ENCODE measurements around the gene LRP2BP.
"Not testable (repeated sequence)": the region's sequence is repeated elsewhere in the genome, so short reads cannot be mapped to it uniquely, and the experiment has no call there.

LRP2BP gene

DNA sequence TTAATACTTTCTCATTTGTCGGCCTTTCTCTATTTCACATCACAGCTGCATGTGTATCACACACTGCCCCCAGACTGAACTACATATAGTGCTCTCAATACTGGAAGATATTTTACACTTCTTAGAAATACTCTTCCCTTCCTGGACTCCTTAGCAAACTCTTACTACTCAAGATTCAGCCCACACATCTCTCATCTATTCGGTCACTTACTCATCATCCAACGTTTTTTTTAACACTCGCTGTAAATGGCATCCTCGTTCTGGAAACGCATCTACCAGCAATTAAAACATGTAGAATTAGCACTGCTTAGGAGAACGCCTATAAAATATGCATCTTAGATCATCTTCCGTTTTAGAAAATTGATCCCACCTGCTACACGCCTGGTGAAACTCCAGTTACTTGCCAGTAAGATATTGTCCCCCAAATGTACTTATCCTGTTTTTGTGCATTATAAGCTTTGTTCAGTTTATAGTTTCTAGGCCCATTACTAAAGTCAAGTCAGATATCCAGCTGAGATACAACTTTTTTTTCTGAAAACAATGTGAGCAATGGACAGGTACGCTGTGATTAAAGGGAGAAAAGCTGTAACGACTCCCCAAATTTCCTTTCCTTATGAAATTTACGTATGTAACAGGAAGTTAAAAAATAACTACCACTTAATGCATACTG is 1.0 kb downstream of the LRP2BP start:
- DNase-seq, result no peak

DNA sequence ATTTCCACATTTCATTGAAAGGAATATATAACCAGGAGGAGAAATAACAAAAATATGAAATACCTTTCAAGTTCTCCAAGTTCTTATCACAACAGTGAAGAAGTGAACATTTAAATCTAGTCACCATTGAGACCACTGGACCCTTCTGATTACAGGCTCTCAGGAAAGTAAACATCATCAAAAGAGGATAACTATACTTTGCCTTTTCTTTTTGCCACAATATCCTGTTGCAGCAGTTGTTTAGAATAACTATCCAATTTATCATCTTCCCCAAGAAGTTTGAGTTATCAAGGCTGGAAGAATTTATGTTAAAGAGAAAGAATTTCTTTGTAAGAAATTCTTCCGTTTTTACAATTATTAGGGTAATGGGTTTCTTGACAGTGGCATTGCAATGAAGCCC is 3.6 kb downstream of the LRP2BP start:
- no peak for DNase-seq

DNA sequence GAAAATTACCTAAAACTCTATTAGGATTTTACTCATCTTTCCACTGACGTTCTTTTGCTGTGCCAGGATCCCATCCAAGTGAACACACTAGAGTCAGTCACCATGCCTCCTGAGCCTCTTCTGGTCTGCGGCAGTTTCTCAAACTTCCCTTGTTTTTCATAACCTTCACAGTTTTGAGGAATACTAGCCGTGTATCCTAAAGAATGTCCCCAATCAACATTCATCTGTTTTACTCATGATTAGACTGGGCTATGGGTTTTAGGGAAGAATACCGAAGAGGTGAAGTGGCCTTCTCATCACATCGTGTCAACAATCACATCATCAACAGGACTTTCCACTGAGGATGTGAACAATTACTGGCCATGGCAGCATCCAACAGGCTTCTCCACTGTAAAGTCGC is 4.8 kb downstream of the LRP2BP start:
- DNase-seq, result no peak

DNA sequence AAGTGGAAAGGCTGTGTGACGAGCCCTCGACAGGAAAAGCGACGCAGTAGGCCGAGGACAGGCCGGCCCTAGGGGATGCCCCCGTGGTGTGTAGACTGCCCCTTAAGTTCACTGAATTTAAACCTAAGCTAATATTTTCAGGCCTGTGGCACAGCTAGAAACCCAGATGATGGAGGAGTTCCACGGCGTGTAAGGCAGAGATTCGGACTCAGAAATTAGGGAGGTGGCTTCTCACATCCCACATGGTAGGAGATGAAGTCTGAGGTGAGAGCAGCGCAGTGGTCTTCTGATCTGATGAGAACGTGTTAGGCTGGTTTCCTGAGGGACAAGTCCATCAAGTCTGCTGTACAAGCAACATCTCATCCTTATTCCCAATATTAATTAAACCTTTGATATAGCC is 7.8 kb downstream of the LRP2BP start:
- no peak for DNase-seq

DNA sequence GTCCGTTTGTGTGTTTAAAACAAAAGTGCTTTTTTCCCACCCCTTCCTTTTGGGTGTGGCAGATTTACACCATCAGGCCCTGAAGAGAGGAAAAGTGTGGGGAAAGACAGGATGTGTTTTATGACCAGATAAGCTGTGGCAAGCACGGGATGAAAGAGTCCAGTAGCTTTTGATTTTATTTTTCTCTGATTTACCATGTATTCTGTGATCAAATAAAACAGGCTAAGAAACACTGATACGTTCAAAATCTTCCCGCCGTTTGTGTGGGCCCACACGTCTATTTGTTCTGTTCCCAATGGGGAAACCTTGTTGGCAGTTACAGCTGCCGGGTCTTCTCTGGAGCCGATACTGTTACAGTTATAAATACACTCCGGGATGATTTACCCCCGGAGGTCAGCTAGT is 10.8 kb downstream of the LRP2BP start:
- no peak for DNase-seq

DNA sequence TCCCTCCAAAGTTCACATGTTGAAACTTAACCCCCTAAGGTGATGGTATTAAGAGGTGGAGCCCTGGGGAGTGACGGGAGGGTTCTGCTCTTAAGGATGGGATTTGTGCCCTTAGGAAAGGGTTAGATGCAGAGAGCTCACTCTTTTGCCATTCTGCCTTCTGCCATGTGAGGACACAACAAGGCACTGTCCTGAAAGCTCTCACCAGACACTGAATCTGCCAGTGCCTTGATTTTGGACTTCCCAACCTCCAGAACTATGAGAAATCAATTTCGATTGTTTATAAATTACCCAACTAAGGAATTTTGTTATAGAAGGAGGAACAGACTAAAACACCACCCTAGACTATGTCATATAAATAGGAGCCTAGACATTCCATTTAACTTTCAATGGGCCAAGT is 11.7 kb downstream of the LRP2BP start:
- DNase-seq, result no peak

DNA sequence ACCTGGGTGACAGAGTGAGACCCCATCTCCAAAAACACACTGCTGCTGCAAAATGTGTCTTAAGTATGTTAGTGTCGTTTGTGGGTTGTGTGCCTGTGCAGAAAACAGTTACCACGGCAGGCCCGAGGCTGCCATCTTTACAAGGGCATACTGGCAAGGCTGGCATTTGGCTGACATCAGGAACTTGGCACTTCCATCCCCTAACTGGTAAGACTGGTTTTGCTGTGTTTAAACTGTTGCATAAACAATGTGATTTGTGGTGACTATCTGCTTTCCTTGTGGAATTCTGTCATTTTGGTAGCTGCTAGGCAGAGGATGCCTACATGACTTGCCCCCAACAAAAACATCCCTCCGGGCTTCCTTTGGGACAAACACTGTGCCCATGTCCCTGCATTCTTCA is 12.3 kb downstream of the LRP2BP start:
- DNase-seq, result peak; percentile 34

DNA sequence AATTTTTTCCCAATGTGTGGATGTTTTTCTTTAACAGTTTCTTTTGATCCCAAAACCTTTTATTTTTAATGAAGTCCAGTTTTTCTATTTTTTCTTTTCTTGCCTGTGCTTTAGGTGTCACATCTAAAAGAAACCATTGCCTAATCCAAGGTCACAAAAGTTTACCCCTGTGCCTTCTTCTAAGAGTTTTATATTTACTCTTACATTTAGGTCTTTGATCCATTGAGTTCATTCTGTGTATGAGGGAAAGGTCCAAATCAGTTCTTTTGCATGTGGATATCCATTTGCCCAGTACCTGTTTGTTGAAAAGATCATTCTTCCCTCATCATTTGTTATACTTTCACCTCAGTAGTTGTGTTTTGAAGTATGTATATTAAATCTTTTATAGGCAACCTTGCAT is 13.0 kb downstream of the LRP2BP start:
- DNase-seq, result no peak

DNA sequence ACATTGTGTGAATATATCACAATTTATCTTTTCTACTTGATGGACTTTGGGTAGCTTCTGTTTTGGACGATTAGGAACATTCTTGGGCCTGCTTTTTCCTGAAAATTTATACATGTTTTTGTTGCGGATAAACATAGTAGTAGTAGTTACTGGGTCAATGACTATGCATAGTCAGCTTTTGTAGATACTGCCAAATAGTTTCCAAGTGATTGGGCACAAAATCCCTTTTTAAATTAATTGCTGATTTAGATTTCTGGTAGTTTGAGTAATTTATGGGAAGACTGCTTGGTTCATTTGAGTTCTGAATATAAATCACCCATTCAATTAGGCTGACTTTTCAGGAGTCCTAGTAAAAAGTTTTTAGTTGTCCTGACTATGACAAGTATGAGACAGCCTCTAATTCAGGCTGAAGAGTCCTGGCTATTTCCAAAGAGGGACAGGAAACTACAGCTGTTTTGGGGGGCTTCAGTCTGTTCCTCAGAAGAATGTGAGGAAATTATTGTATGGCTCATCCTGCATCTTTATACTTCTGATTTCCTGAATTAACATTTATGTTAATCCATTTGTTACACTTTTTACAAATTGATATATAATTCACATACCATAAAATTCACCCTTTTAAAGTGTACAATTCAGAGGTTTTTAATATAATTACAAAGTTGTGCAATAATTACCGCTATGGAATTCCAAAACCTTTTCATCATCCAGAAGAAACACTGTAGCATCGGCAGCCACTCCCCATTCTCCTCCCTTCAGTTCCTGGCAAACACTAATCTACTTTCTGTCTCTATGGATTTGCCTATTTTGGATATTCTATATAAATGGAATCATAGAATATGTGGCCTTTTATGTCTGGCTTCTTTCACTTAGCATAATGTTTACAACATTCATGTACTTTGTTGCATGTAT is 14.2 kb downstream of the LRP2BP start:
- DNase-seq, result no peak

DNA sequence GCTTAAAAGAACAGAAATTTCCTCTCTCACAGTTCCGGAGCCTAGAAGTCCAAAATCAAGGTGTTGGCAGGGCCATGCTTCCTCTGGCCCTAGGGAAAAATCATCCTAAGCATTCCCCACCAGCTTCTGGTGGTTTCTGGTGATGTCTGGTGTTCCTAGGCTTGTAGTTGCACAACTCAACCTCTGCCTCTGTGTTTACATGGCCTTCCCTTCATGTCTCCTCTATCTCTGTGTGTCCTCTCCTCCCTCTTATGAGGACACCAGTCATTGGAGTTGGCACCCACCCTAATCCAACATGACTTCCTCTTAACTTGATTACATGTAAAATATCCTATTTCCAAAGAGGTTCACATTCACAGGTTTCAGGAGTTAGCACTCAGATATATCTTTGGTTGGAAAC is 15.4 kb downstream of the LRP2BP start:
- DNase-seq, result peak; percentile 47

DNA sequence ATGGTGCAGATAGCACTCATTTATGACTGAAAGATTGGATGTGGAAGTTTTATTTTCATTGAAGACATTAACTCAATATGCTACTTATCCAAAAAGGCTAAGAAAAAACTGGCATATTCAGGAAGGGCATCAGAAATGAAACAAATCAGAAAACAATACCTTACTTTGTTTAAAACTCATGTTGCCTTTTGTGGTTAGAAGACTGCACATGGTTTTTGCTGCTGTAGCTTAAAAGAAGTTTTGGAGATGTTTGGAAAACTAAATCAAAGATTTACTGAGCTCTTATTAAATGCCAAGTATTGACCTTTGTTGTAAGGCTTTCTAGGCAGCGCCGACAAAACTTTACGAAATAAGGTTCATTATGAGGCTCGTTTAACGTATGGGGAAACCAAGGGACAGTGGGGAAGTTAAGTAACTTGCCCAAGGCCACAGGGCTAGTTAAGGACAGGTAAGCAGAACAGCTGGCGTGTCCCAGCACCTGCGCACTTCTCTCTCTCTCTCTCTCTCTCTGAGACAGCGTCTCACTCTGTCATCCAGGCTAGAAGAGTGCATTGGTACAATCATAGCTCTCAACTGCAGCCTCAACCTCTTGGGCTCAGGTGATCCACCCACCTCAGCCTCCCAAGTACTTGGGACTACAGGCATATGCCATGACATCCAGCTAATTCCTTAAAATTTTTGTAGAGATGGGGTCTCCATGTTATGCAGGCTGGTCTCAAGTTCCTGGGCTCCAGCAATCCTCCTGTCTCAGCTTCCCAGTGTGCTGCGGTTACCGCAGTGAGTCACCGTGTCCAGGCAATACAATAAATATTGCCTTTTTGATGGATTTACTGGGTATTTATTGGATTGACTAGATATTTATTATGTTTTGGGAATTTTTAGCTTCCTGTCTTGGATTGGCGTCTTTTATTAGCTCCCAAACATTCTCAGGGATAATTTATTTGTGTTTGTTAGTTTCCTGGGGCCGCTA is 16.1 kb downstream of the LRP2BP start:
- no peak for DNase-seq

DNA sequence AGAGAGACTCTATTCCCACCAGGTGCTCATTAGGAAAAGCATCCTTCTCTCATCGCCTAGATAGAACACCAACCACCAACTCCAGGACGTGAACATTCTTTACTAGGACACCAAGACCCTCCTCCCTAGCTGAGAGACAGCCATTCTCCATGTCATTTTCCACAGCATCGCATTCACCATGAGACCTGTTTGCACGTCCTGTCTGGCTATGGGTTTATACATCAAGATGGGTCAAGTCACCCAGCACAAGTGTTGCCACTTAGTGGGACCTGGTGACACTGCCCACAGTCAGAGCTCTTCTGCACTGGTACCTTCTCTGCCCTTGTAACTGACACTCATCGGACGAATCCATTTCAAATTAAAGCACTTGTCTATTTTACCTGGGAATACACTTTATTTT is 17.5 kb downstream of the LRP2BP start:
- DNase-seq, result no peak

DNA sequence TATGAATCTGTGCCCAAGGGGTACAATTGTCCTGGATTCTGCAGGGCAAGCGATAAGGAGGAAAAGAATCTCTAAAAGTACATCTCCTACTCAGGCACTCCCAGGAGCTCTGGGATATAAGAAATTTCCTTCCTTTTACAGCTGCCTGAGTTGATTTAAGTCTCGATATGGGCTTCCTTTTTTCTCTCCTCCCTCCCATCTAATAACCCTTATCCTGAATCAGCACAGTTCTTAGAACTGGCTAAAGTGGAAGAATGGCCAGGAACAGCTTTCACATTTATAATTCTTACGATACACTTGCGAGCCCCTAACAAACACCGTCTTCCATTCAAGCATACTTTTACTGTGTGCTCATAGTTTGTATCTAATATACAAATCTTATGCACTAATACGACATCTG is 21.2 kb downstream of the LRP2BP start:
- no peak for DNase-seq

DNA sequence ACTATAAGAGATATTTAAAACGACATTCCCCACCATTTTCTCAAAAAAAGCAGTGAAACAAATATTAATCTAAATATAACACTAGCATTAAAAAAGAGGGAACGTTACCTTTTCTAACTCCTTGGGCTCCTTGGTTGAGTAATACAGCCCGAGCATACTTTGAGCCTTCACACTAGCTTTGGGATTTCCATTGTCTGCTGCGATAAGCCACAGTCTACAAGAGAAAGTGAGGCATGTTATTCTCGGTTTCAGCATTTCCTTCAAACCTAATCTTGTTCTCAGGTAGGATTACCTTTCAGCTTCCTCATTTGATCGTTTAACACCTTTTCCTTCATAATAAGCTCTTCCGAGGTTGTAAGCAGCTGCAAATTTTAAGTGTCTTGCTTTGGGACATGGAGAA is 21.7 kb downstream of the LRP2BP start:
- DNase-seq, result no peak

DNA sequence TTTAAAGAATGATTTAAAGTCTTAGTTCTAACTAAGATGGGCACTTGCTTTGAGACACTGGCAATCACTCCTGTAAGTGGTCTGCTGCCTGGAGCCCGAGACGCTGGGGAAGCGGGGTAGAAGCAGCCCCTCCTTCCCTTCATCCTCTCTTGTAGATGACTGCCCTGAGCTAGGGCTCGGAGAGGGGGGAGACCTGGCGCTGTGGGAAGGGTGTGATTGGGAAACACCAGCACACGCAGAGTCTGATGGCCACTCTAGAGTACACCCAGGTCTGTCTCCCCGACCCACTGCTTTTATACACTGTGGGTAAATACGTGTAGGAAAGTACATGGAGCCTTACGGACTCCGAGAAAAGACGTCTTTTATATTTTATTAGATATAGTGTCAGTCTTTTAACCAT is 24.0 kb downstream of the LRP2BP start:
- no peak for DNase-seq

DNA sequence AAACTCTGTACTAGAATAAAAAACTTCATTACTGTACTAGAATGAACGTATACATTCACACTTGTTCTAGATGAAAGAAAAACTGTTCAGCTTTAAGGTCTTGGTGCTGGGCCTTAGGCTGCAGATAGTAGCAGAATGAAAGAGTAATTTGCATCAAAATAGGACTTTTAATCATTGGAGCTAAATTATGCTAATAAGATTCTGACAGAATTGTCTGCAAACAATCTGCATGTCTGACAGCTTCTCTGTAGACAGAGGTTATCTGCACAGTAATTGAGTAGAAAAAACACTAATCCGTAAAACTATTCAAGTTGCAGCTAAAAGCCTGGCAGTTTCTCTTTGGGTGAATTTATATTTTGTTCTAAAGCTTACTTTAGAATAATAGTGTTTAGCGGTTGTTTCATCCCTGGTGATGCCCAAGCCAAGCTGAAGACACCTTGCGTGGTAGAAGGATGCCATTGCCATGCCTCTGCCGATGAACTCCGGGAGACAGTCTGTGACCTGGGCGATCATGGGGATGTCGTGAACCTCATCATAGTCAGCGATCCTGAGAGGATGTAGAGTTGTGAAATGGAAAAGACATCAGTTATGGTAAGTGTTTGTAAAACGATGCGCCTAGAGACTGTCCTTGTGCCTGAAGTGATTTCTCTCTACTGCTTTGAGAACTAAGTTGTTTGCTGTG is 25.3 kb downstream of the LRP2BP start:
- DNase-seq, result no peak

DNA sequence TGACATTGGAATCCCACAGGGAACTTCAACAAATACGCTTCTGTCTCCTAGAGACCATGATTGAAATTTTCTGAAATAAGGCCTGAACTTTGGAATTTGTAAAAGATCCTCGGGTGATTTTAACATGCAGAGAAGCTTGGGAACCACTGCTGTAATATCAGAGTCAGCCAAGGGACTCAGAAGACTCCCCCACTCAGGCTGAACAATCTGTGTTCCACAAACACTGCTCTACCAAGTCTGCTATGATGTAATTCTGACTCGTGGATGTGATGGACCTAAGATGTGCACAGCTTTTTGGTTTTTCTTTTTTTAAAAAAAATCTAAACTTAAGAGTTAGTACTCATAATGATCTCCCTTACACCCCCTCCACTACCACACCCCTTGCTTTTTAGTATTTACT is 26.0 kb downstream of the LRP2BP start:
- no peak for DNase-seq

DNA sequence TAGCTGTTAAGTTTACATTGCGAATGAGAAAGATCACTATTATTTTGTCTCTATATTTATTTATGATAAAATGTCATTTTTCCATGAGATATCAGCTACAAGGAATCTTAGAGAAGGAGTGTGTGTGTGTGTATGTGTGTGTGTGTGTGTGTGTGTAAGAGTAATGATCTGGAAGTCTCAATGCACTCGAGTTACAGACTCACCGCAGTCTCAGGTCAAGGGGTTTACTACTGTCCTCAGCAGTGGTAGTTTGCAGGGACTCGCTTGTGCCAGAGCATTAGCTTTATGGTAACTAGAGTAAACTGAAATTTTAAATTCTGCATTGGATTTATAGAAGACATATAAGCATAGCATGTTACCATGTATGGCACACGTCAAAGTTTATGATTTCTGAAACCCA is 30.8 kb downstream of the LRP2BP start:
- DNase-seq, result no peak

DNA sequence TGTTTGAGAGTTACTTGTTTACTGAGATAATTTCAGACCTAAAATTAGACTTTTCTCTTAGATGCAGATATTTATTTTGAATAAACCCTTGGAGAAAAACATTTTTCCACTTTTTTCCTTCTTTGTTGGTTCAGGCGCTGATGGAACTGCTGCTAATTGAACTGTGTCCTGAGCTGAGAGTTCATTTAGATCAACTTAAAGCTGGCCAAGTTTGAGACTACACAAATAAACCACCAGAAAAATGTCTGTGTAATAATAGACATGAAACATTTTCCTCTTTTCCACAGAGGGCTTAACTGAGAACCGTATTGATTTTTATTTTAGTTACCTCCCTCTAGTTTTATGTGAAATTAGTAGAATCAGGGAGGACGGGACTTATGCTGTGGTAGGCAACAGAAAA is 32.5 kb downstream of the LRP2BP start:
- no peak for DNase-seq

DNA sequence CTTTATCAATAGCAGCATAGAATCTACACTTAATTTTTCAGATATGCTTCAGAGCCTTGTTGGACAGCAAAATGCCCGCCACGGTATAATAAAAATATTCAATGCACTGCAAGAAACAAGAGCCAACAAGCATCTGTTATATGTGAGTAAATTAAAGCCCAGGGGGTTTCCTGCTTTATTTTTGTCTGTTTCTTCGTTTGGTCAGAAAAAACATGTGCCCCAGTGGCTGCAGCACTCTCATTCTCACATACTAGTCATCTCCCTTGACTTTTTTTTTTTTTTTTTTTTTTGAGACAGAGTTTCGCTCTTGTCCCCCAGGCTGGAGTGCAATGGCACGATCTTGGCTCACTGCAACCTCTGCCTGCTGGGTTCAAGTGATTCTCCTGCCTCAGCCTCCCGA is 33.2 kb downstream of the LRP2BP start:
- not testable (repeated sequence) for DNase-seq

DNA sequence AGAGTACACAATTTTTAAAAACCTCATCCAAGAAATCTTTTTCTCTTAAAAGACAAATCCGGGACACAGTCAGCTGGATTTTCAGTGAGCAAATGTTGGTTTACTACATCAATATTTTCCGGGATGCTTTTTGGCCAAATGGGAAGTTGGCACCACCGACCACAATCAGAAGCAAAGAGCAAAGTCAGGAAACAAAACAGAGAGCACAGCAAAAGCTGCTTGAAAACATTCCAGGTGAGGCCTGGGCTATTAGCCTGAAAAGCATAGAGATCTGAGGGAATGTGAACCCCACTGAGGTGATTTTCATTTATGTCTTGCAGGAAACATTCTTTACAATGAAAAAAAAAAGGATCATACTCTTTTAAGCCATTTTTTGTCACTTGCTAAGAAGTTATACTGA is 33.9 kb downstream of the LRP2BP start:
- DNase-seq, result no peak

DNA sequence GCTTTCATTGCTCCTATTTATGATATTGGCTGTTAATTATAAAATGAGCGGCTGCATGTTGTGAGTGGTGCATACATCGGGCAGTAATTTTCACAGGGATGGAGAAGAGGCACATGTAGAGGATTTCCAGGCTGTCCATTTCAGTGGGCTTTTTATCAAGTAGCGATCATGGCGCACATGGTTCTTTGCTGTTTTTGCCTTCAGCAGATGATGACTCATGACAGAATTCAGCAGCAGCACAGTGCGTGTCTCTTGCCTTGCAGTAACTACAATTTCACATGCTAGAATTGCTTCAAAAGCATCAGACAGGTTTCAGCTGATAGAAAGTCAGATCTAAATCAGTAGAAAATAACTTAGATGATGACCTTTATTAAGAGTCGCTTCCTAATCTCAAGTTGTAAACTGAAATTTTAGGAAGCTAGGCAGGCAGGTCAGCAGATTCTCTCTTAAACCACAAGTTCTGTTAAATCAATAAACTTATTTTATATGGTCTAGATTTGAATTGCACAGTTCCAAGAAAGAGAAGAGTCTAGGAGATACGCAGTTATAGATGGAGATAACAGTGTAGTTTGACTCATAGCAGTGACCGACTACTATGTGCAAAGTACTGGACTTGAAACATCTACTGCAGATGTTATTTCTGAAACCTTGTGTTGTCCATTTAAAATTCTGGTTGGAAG is 35.8 kb downstream of the LRP2BP start:
- DNase-seq, result no peak
